GM12878 (cell line): ENCODE results near the gene RABL3.

Source experiments
- MEF2A ChIP-seq: IDR thresholded peaks from 2 replicates; pipeline ENCODE4 v1.6.1; 2011; ENCODE audit warnings: low read depth, mild to moderate bottlenecking, low read length, moderate library complexity; ENCODE audit not compliant: insufficient read depth
- MTA3 ChIP-seq: IDR thresholded peaks from 2 replicates; pipeline ENCODE4 v1.6.1; 2012; ENCODE audit warnings: low read length, inconsistent platforms, borderline replicate concordance
- NBN ChIP-seq: fragments of 450-650 bp; IDR thresholded peaks from 2 replicates; pipeline ENCODE4 v1.6.1; 2016
- POLR2AphosphoS5 ChIP-seq: IDR thresholded peaks from 2 replicates; pipeline ENCODE4 v1.6.1; 2011; ENCODE audit warnings: mild to moderate bottlenecking, low read length, inconsistent platforms
- STAT3 ChIP-seq: IDR thresholded peaks from 2 replicates; pipeline ENCODE4 v1.6.1; 2011; ENCODE audit warnings: low read depth, low read length, improper control_type of control experiment
- TCF7 ChIP-seq: IDR thresholded peaks from 2 replicates; pipeline ENCODE4 v1.6.1; 2014; ENCODE audit warnings: antibody characterized with exemption, borderline replicate concordance
- ZZZ3 ChIP-seq: IDR thresholded peaks from 2 replicates; pipeline ENCODE4 v1.6.1; 2011; ENCODE audit warnings: low read depth; ENCODE audit not compliant: control insufficient read depth, insufficient read length
- TF ChIP-seq, protein P1 (sequence below), 3 experiments: IDR thresholded peaks in 2 of 3; conservative IDR thresholded peaks in 1 of 3; 2 replicates each; pipeline ENCODE4 v1.5.1; 2011; ENCODE audit warnings: low read depth in 3 of 3, low read length in 3 of 3, mild to moderate bottlenecking in 3 of 3, control low read depth in 2 of 3, moderate library complexity in 2 of 3, inconsistent platforms in 1 of 3, mixed read lengths in 1 of 3; ENCODE audit not compliant: control insufficient read depth in 2 of 3, insufficient read depth in 1 of 3; ENCODE audit errors: extremely low read depth in 1 of 3
- TF ChIP-seq, protein P2 (sequence below): fragments of 450-650 bp; IDR thresholded peaks from 2 replicates; pipeline ENCODE4 v1.6.1; 2017; ENCODE audit warnings: low read depth, mild to moderate bottlenecking, moderate library complexity
- TF ChIP-seq, protein P3 (sequence below): fragments of 450-650 bp; IDR thresholded peaks from 2 replicates; pipeline ENCODE4 v1.6.1; 2016; ENCODE audit warnings: mild to moderate bottlenecking

DNA sequence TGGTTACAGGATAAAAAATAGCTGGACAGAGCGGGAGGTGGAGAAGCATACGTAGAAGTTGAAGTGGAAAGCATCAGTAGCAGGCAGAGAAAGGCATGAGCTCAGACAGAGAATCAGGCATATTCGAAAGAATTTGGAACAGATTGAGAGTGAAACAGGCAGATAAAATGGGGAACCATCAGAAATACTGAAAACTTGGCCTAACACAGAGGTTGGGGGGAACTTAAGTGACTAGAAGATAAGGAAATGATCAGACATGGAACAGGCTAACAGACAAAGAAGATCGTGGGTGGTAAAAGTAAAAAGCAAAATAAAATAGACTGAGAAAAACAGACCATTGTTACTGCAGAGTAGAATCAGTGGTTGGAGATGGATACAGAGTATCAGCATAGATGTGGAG, 33.1 kb upstream of the RABL3 start:
- TF ChIP-seq, protein P1, sequence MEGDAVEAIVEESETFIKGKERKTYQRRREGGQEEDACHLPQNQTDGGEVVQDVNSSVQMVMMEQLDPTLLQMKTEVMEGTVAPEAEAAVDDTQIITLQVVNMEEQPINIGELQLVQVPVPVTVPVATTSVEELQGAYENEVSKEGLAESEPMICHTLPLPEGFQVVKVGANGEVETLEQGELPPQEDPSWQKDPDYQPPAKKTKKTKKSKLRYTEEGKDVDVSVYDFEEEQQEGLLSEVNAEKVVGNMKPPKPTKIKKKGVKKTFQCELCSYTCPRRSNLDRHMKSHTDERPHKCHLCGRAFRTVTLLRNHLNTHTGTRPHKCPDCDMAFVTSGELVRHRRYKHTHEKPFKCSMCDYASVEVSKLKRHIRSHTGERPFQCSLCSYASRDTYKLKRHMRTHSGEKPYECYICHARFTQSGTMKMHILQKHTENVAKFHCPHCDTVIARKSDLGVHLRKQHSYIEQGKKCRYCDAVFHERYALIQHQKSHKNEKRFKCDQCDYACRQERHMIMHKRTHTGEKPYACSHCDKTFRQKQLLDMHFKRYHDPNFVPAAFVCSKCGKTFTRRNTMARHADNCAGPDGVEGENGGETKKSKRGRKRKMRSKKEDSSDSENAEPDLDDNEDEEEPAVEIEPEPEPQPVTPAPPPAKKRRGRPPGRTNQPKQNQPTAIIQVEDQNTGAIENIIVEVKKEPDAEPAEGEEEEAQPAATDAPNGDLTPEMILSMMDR (IDR thresholded peaks at IDR 0.05 in 2 of 3, conservative IDR thresholded peaks at IDR 0.05 in 1 of 3; ENCODE audit: control insufficient read depth in 2 of 3, extremely low read depth in 1 of 3, insufficient read depth in 1 of 3, low read depth in 3 of 3, low read length in 3 of 3): no peak
- TF ChIP-seq, protein P2, sequence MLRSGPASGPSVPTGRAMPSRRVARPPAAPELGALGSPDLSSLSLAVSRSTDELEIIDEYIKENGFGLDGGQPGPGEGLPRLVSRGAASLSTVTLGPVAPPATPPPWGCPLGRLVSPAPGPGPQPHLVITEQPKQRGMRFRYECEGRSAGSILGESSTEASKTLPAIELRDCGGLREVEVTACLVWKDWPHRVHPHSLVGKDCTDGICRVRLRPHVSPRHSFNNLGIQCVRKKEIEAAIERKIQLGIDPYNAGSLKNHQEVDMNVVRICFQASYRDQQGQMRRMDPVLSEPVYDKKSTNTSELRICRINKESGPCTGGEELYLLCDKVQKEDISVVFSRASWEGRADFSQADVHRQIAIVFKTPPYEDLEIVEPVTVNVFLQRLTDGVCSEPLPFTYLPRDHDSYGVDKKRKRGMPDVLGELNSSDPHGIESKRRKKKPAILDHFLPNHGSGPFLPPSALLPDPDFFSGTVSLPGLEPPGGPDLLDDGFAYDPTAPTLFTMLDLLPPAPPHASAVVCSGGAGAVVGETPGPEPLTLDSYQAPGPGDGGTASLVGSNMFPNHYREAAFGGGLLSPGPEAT: no peak
- TF ChIP-seq, protein P3, sequence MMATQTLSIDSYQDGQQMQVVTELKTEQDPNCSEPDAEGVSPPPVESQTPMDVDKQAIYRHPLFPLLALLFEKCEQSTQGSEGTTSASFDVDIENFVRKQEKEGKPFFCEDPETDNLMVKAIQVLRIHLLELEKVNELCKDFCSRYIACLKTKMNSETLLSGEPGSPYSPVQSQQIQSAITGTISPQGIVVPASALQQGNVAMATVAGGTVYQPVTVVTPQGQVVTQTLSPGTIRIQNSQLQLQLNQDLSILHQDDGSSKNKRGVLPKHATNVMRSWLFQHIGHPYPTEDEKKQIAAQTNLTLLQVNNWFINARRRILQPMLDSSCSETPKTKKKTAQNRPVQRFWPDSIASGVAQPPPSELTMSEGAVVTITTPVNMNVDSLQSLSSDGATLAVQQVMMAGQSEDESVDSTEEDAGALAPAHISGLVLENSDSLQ: no peak
- TF ChIP-seq MEF2A (no peak), ZZZ3 (no peak), MTA3 (no peak), NBN (no peak), TCF7 (no peak), POLR2AphosphoS5 (no peak), STAT3 (no peak)
